ENCODE measurements around the gene KCNK17.

The KCNK17 gene

GRCh38 chr6:39338397-39338796 is 24.2 kb upstream of the KCNK17 start:
- no peak for TF ChIP-seq CTCF (IDR thresholded peaks at IDR 0.05; ENCODE audit: control insufficient read depth, extremely low read depth, insufficient read depth)
- H3K4me3 ChIP-seq (ENCODE audit: low read depth, low read length), result no peak overlapping the region
- no peak for DNase-seq (ENCODE audit: low read depth)

- TF ChIP-seq CTCF (IDR thresholded peaks at IDR 0.05; ENCODE audit: control insufficient read depth, extremely low read depth, insufficient read depth), result no peak
- H3K4me3 ChIP-seq (ENCODE audit: low read depth, low read length), result no peak overlapping the region
- DNase-seq (ENCODE audit: low read depth), result no peak
Measured at GRCh38 chr6:39335780-39336545, 21.7 kb upstream of the KCNK17 start.

- H3K4me3 ChIP-seq (ENCODE audit: low read depth, low read length), result no peak overlapping the region
- no peak for TF ChIP-seq CTCF (IDR thresholded peaks at IDR 0.05; ENCODE audit: control insufficient read depth, extremely low read depth, insufficient read depth)
- DNase-seq (ENCODE audit: low read depth), result no peak
Measured at GRCh38 chr6:39333644-39334438, 19.6 kb upstream of the KCNK17 start.

GRCh38 chr6:39330476-39330875 is 16.3 kb upstream of the KCNK17 start:
- no peak for TF ChIP-seq CTCF (IDR thresholded peaks at IDR 0.05; ENCODE audit: control insufficient read depth, extremely low read depth, insufficient read depth)
- no peak overlapping the region for H3K4me3 ChIP-seq (ENCODE audit: low read depth, low read length)
- peak; percentile 14 for DNase-seq (ENCODE audit: low read depth)

GRCh38 chr6:39330057-39330456 is 15.8 kb upstream of the KCNK17 start:
- no peak for TF ChIP-seq CTCF (IDR thresholded peaks at IDR 0.05; ENCODE audit: control insufficient read depth, extremely low read depth, insufficient read depth)
- no peak for DNase-seq (ENCODE audit: low read depth)
- no peak overlapping the region for H3K4me3 ChIP-seq (ENCODE audit: low read depth, low read length)

- DNase-seq (ENCODE audit: low read depth), result no peak
- H3K4me3 ChIP-seq (ENCODE audit: low read depth, low read length), result no peak overlapping the region
- TF ChIP-seq CTCF (IDR thresholded peaks at IDR 0.05; ENCODE audit: control insufficient read depth, extremely low read depth, insufficient read depth), result no peak
Measured at GRCh38 chr6:39328066-39328465, 13.8 kb upstream of the KCNK17 start.
